ENCODE results near the gene FJX1. TPM values are rescaled to one million over a fixed set of nuclear protein-coding genes. Genes with fewer than 3 reads are reported as not detected.

FJX1 gene
- total and polyA plus RNA-seq, 9 donors: 5.5 to 40.2 (median 8.1) TPM

DNA sequence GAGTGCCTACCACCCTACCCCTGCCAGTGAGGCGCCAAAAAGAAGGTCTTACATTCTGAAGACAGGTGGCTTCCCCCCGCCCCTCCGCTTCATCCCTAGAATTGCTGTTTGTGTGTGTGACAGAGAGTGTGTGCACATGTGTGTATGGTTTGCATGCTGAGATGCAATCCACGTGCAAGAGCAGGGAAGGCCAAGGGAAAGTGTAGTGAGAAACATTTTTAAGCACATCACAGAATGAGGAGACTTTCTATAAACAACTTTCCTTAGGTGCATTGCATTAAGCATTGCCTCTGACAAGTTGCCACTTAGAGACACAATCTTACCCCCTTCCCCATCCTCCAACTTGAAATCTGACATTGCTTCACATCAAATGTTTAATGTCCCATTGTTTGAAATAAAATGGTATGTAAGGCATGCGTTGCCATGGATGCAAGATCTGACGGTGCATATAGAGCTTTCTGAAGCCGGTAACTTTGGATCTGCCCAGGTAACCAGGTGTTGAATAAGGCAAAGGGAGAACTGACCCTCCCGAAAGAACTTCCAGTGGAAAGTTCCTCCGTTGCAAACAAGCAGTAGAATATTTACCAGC is 21.4 kb downstream of the FJX1 start:
- no peak for DNase-seq
- Histone ChIP-seq H3K27me3 (no peaks in the 10 kb centered on the region), H3K36me3 (no peaks in the 10 kb centered on the region), H3K4me1 (ENCODE audit: insufficient read depth) (peaks cover 2% of the 10 kb centered on the region), H3K9me3 (no peaks in the 10 kb centered on the region), H3K27ac (no peak overlapping the region), H3K4me3 (no peak overlapping the region)
- TF ChIP-seq, protein P1, sequence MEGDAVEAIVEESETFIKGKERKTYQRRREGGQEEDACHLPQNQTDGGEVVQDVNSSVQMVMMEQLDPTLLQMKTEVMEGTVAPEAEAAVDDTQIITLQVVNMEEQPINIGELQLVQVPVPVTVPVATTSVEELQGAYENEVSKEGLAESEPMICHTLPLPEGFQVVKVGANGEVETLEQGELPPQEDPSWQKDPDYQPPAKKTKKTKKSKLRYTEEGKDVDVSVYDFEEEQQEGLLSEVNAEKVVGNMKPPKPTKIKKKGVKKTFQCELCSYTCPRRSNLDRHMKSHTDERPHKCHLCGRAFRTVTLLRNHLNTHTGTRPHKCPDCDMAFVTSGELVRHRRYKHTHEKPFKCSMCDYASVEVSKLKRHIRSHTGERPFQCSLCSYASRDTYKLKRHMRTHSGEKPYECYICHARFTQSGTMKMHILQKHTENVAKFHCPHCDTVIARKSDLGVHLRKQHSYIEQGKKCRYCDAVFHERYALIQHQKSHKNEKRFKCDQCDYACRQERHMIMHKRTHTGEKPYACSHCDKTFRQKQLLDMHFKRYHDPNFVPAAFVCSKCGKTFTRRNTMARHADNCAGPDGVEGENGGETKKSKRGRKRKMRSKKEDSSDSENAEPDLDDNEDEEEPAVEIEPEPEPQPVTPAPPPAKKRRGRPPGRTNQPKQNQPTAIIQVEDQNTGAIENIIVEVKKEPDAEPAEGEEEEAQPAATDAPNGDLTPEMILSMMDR (IDR thresholded peaks at IDR 0.05): no peak
- TF ChIP-seq POLR2A (IDR thresholded peaks at IDR 0.05) (no peak), EP300 (IDR thresholded peaks at IDR 0.05) (no peak)
- WGBS, 3 donors: 66 to 71% (median 70%) methylated on average over 9 of the region's 9 CpGs
- intact Hi-C loops (cut with DNase I): no loop called here

DNA sequence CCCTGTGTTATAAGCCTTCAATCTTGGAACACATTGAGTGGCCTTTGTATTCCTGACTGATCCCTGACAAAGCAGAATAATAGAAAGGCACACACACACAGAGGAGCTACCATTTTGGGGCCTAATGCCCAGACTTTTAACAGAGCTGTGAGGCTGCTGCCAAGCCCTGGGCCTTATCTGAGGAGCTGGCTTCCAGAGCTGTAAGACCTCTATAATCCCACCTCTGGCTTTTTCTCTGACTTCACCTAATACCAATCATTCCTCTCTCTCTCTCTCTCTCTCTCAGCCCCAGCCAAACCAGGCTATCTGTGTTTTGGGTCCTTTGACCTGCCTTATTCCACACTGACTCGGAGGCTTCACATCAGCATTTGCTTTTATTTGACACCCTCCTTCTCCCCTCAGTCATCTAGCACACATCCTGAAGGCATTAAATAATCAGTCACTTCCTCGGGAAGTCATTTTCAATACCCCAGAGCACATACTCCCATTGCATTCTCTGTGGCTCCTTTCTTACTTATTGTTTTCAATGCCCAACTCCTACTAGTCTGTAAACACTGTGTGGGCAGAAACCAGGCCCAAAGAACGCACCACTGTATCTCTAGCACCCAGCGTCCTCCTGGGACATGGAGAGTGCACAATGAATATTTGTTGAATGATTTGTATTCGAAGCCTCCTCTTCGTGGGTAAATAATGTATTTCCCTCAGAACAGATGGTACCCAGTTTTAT is 23.1 kb downstream of the FJX1 start:
- intact Hi-C loops (cut with DNase I): no loop called here
- Histone ChIP-seq H3K27ac (no peak overlapping the region), H3K27me3 (no peaks in the 10 kb centered on the region), H3K36me3 (no peaks in the 10 kb centered on the region), H3K4me1 (ENCODE audit: insufficient read depth) (peaks cover 2% of the 10 kb centered on the region), H3K9me3 (no peaks in the 10 kb centered on the region), H3K4me3 (no peak overlapping the region)
- DNase-seq: no peak
- 29 to 50% (median 38%) methylated on average over 6 of the region's 6 CpGs for WGBS, 3 donors
- TF ChIP-seq POLR2A (IDR thresholded peaks at IDR 0.05) (no peak), EP300 (IDR thresholded peaks at IDR 0.05) (no peak)
- TF ChIP-seq, protein P1 (IDR thresholded peaks at IDR 0.05): no peak

DNA sequence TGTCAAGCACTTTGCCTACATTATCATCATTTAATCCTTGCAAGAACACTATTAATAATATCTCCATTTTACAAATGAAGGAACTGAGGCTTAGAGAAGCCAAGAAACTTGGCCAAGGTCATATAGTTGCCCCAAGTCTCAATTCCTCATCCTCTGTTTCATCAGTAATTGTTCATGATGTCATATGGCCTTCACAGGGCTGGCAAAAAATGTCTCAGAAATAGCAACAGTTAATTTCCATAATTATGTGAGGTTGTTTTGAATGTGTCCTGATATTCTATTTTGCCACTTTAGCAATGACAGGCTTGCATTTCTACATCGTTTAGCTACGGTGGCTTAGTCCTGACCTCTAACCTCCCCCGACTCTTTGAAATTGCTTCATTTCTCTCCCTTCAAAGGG is 23.7 kb downstream of the FJX1 start:
- Histone ChIP-seq H3K27ac (no peak overlapping the region), H3K27me3 (no peaks in the 10 kb centered on the region), H3K4me1 (ENCODE audit: insufficient read depth) (peaks cover 2% of the 10 kb centered on the region), H3K9me3 (no peaks in the 10 kb centered on the region), H3K36me3 (no peaks in the 10 kb centered on the region), H3K4me3 (no peak overlapping the region)
- intact Hi-C loops (cut with DNase I): no loop called here
- no peak for TF ChIP-seq POLR2A (IDR thresholded peaks at IDR 0.05)
- no peak for TF ChIP-seq EP300 (IDR thresholded peaks at IDR 0.05)
- TF ChIP-seq, protein P1 (IDR thresholded peaks at IDR 0.05): no peak
- DNase-seq: no peak
- 75 to 83% (median 83%) methylated on average over 3 of the region's 3 CpGs for WGBS, 3 donors

DNA sequence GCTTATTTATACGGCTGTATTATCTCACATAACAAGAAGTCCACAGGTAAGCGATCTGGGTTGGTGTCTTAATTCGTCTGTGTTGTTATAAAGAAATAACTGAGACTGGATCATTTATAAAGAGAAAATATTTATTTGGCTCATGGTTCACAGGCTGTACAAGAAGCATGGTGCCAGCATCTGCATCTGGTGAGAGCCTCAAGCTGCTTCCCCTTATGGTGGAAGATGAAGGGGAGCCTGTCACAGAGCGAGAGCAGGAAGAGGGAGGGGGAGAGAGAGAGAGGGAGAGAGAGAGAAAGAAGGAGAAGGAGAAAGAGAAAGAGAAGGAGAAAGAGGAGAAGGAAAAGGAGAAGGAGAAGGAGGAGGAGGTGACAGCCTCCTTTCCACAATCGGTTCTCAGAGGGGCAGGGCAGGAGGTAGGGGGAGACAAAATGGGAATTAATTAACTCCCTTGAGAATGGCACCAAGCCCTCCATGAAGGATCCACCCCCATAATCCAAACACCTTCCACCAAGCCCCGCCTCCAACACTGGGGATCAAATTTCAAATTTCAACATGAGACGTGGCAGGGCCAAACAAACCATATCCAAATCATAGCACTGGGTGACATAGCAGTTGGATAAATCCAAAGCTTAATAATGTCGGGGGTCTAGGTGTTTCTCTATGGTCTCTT is 29.3 kb downstream of the FJX1 start:
- 62 to 74% (median 66%) methylated on average over 8 of the region's 8 CpGs for WGBS, 3 donors
- Histone ChIP-seq H3K36me3 (no peaks in the 10 kb centered on the region), H3K27ac (no peak overlapping the region), H3K9me3 (no peaks in the 10 kb centered on the region), H3K27me3 (no peaks in the 10 kb centered on the region), H3K4me1 (ENCODE audit: insufficient read depth) (no peaks in the 10 kb centered on the region), H3K4me3 (no peak overlapping the region)
- DNase-seq: no peak
- TF ChIP-seq, protein P1 (IDR thresholded peaks at IDR 0.05): no peak
- TF ChIP-seq EP300 (IDR thresholded peaks at IDR 0.05): no peak
- no peak for TF ChIP-seq POLR2A (IDR thresholded peaks at IDR 0.05)
- intact Hi-C loops (cut with DNase I): no loop called here

Measured in ovary (tissue), 9 donors.